IPS-20b (cell line): Measurements from ENCODE around the gene LMO2.
"Not testable (repeated sequence)": the region's sequence is repeated elsewhere in the genome, so short reads cannot be mapped to it uniquely, and the experiment has no call there.

ENCODE experiments used
- H3K27ac ChIP-seq: one replicate; pipeline ENCODE4 v1.5.1; 2013; ENCODE audit warnings: low read length
- H3K27me3 ChIP-seq: 2 replicates; pipeline ENCODE4 v1.6.1; 2013; ENCODE audit warnings: mild to moderate bottlenecking, low read length, inconsistent platforms; ENCODE audit not compliant: insufficient read depth
- H3K36me3 ChIP-seq: 2 replicates; pipeline ENCODE4 v1.6.1; 2013; ENCODE audit warnings: low read depth, mild to moderate bottlenecking, inconsistent platforms, low read length, moderate library complexity; ENCODE audit not compliant: insufficient read depth
- H3K4me1 ChIP-seq: 2 replicates; pipeline ENCODE4 v1.6.1; 2013; ENCODE audit warnings: mild to moderate bottlenecking, control low read depth, inconsistent platforms, low read length, moderate library complexity; ENCODE audit not compliant: insufficient read depth
- H3K4me3 ChIP-seq: 2 replicates; pipeline ENCODE4 v1.5.1; 2013; ENCODE audit warnings: mild to moderate bottlenecking, low read length, inconsistent platforms
- H3K9ac ChIP-seq: 2 replicates; pipeline ENCODE4 v1.6.1; 2013; ENCODE audit warnings: low read depth, mild to moderate bottlenecking, inconsistent platforms, low read length, moderate library complexity
- H3K9me3 ChIP-seq: 2 replicates; pipeline ENCODE4 v1.6.1; 2013; ENCODE audit warnings: mild to moderate bottlenecking, low read depth, low read length, inconsistent platforms; ENCODE audit not compliant: insufficient read depth

Gene LMO2

GRCh38 chr11:33891714-33892327, at the start of gene LMO2:
Gene LMO2, minus strand, starts transcription at chr11:33892076. Its CDS starts 22,360 bp downstream, at chr11:33869716.
- peaks cover 11% of the 10 kb centered on the region; the same call in 1 of the 2 replicates for H3K4me1 ChIP-seq
- no peaks in the 10 kb centered on the region for H3K9me3 ChIP-seq
- H3K9ac ChIP-seq: no peak within 1 kb of the TSS
- no peak within 1 kb of the TSS for H3K4me3 ChIP-seq
- no peaks in the 10 kb centered on the region for H3K27me3 ChIP-seq
- H3K27ac ChIP-seq: no peak within 1 kb of the TSS
- H3K36me3 ChIP-seq: no peaks in the 10 kb centered on the region

GRCh38 chr11:33940538-33940815, 48.6 kb upstream of the LMO2 start:
- H3K4me1 ChIP-seq: no peaks in the 10 kb centered on the region
- no peak overlapping the region for H3K9ac ChIP-seq
- H3K27me3 ChIP-seq: no peaks in the 10 kb centered on the region
- H3K9me3 ChIP-seq: no peaks in the 10 kb centered on the region
- H3K27ac ChIP-seq: no peak overlapping the region
- no peak overlapping the region for H3K4me3 ChIP-seq
- no peaks in the 10 kb centered on the region for H3K36me3 ChIP-seq

GRCh38 chr11:33936725-33937604, 45.1 kb upstream of the LMO2 start:
- no peaks in the 10 kb centered on the region for H3K4me1 ChIP-seq
- no peaks in the 10 kb centered on the region for H3K36me3 ChIP-seq
- no peaks in the 10 kb centered on the region for H3K27me3 ChIP-seq
- H3K27ac ChIP-seq: no peak overlapping the region
- H3K9ac ChIP-seq: no peak overlapping the region
- H3K9me3 ChIP-seq: peaks cover 4% of the 10 kb centered on the region; the same call in 1 of the 2 replicates
- H3K4me3 ChIP-seq: no peak overlapping the region

- Histone ChIP-seq H3K27me3 (no peaks in the 10 kb centered on the region), H3K9me3 (peaks cover 10% of the 10 kb centered on the region; the same call in 1 of the 2 replicates), H3K36me3 (no peaks in the 10 kb centered on the region), H3K4me3 (no peak overlapping the region), H3K27ac (no peak overlapping the region), H3K9ac (no peak overlapping the region), H3K4me1 (no peaks in the 10 kb centered on the region)
Measured at GRCh38 chr11:33935461-33936456, 43.9 kb upstream of the LMO2 start.

GRCh38 chr11:33935005-33935404, 43.1 kb upstream of the LMO2 start:
- Histone ChIP-seq H3K27me3 (no peaks in the 10 kb centered on the region), H3K4me1 (peaks cover 6% of the 10 kb centered on the region), H3K4me3 (no peak overlapping the region), H3K9me3 (peaks cover 10% of the 10 kb centered on the region; the same call in 1 of the 2 replicates), H3K27ac (no peak overlapping the region), H3K9ac (no peak overlapping the region), H3K36me3 (no peaks in the 10 kb centered on the region)

GRCh38 chr11:33934450-33934849, 42.6 kb upstream of the LMO2 start:
- Histone ChIP-seq H3K4me1 (peaks cover 7% of the 10 kb centered on the region), H3K9ac (no peak overlapping the region)

GRCh38 chr11:33933602-33934001, 41.7 kb upstream of the LMO2 start:
- Histone ChIP-seq H3K9ac (no peak overlapping the region), H3K27ac (no peak overlapping the region), H3K27me3 (no peaks in the 10 kb centered on the region), H3K4me1 (peaks cover 7% of the 10 kb centered on the region), H3K4me3 (no peak overlapping the region), H3K36me3 (no peaks in the 10 kb centered on the region), H3K9me3 (peaks cover 10% of the 10 kb centered on the region; the same call in 1 of the 2 replicates)

More at GRCh38 chr11:33934450-33934849, 42.6 kb upstream of the LMO2 start:
- Histone ChIP-seq H3K27me3 (no peaks in the 10 kb centered on the region), H3K9me3 (peaks cover 10% of the 10 kb centered on the region; the same call in 1 of the 2 replicates), H3K27ac (no peak overlapping the region), H3K4me3 (no peak overlapping the region), H3K36me3 (no peaks in the 10 kb centered on the region)

- no peak overlapping the region for H3K4me3 ChIP-seq
- peaks cover 7% of the 10 kb centered on the region for H3K4me1 ChIP-seq
- peaks cover 10% of the 10 kb centered on the region; the same call in 1 of the 2 replicates for H3K9me3 ChIP-seq
- H3K27me3 ChIP-seq: no peaks in the 10 kb centered on the region
- no peaks in the 10 kb centered on the region for H3K36me3 ChIP-seq
- H3K9ac ChIP-seq: no peak overlapping the region
- no peak overlapping the region for H3K27ac ChIP-seq
Measured at GRCh38 chr11:33932721-33933120, 40.8 kb upstream of the LMO2 start.

GRCh38 chr11:33931739-33932366, 40.0 kb upstream of the LMO2 start:
- not testable (repeated sequence) for H3K27me3 ChIP-seq, H3K9ac ChIP-seq, H3K4me1 ChIP-seq, H3K4me3 ChIP-seq, H3K36me3 ChIP-seq, H3K27ac ChIP-seq
- peaks cover 10% of the 10 kb centered on the region; the same call in 1 of the 2 replicates for H3K9me3 ChIP-seq

GRCh38 chr11:33931067-33931466, 39.2 kb upstream of the LMO2 start:
- Histone ChIP-seq H3K9ac (no peak overlapping the region), H3K4me3 (no peak overlapping the region), H3K4me1 (peaks cover 7% of the 10 kb centered on the region), H3K36me3 (no peaks in the 10 kb centered on the region), H3K27ac (no peak overlapping the region), H3K9me3 (peaks cover 10% of the 10 kb centered on the region; the same call in 1 of the 2 replicates), H3K27me3 (no peaks in the 10 kb centered on the region)
